H1 (cell line): ENCODE measurements around the gene MBD3L3. TPM values are rescaled to one million over a fixed set of nuclear protein-coding genes. Genes with fewer than 3 reads are reported as not detected.

Experiments
- CTCF ChIA-PET: fragments of 300-600 bp; sonication (Branson Sonifier 250); formaldehyde crosslinking; loops from one replicate; lab custom pipeline; 2021; ENCODE audit not compliant: partially characterized antibody; lab: Charles Lee
- POLR2A ChIA-PET: fragments of 300-600 bp; sonication (Branson Sonifier 250); formaldehyde crosslinking; loops from one replicate; lab custom pipeline; 2021; ENCODE audit warnings: inconsistent platforms; ENCODE audit not compliant: partially characterized antibody; lab: Charles Lee
- DNase-seq, 2 experiments: peaks; one replicate each; pipeline versions ENCODE4 v3.0.0 to v3.0.0-alpha.2; 2010 to 2022; ENCODE audit warnings: low spot score in 2 of 2, low read depth in 1 of 2, mixed read lengths in 1 of 2
- FAIRE-seq: peaks from 2 replicates; lab custom pipeline; 2011; peaks lifted over from hg19 to GRCh38; lab: Jason Lieb, UNC
- H2AFZ ChIP-seq: 2 replicates; pipeline ENCODE4 v1.8.1; 2012; ENCODE audit warnings: low read length, inconsistent platforms
- H2AK5ac ChIP-seq: 2 replicates; pipeline ENCODE4 v1.6.1; 2013; ENCODE audit warnings: low read depth, low read length
- H2BK120ac ChIP-seq: replicated peaks from 2 replicates; pipeline ENCODE3; 2013; ENCODE audit warnings: low read depth, low read length, inconsistent platforms
- H2BK12ac ChIP-seq: 2 replicates; pipeline ENCODE4 v1.6.1; 2013; ENCODE audit warnings: low read depth, low read length
- H2BK15ac ChIP-seq: 2 replicates; pipeline ENCODE4 v1.6.1; 2013; ENCODE audit warnings: low read length
- H2BK20ac ChIP-seq: 2 replicates; pipeline ENCODE4 v1.6.1; 2013; ENCODE audit warnings: low read length
- H2BK5ac ChIP-seq: 2 replicates; pipeline ENCODE4 v1.6.1; 2013; ENCODE audit warnings: low read depth, low read length
- H3K14ac ChIP-seq: 2 replicates; pipeline ENCODE4 v1.6.1; 2013; ENCODE audit warnings: inconsistent platforms; ENCODE audit not compliant: insufficient read length
- H3K18ac ChIP-seq: 2 replicates; pipeline ENCODE4 v1.6.1; 2013; ENCODE audit warnings: low read length; ENCODE audit errors: extremely low read depth
- H3K23ac ChIP-seq: 2 replicates; pipeline ENCODE4 v1.6.1; 2013; ENCODE audit warnings: inconsistent platforms; ENCODE audit not compliant: insufficient read length
- H3K23me2 ChIP-seq: 2 replicates; pipeline ENCODE4 v1.6.1; 2013; ENCODE audit warnings: low read depth, low read length
- H3K27ac ChIP-seq: 2 replicates; pipeline ENCODE4 v1.6.1; 2011; ENCODE audit warnings: low read depth, low read length, inconsistent platforms
- H3K27me3 ChIP-seq, 4 experiments: replicated peaks in 1 of 4; 1 replicate in 1 of 4; 2 replicates in 3 of 4; pipeline versions ENCODE4 v1.6.1 to v1.8.1; 2011 to 2013; ENCODE audit warnings: low read length in 3 of 4, mild to moderate bottlenecking in 3 of 4, inconsistent platforms in 2 of 4, mixed read lengths in 2 of 4, moderate library complexity in 1 of 4; ENCODE audit not compliant: control insufficient read depth in 3 of 4, insufficient read depth in 3 of 4; ENCODE audit errors: extremely low read depth in 1 of 4
- H3K36me3 ChIP-seq, 4 experiments: 2 replicates each; pipeline versions ENCODE4 v1.6.1 to v1.8.1; 2011 to 2013; ENCODE audit warnings: mild to moderate bottlenecking in 4 of 4, low read length in 3 of 4, moderate library complexity in 2 of 4, control low read depth in 1 of 4, inconsistent platforms in 1 of 4; ENCODE audit not compliant: insufficient read depth in 4 of 4, control insufficient read depth in 2 of 4
- H3K4ac ChIP-seq: replicated peaks from 2 replicates; pipeline ENCODE3; 2013; ENCODE audit warnings: low read length, low read depth, mixed read lengths, inconsistent platforms; ENCODE audit not compliant: insufficient read length
- H3K4me1 ChIP-seq, 4 experiments: replicated peaks in 1 of 4; 1 replicate in 1 of 4; 2 replicates in 3 of 4; pipeline versions ENCODE4 v1.6.1 to v1.8.1; 2011 to 2013; ENCODE audit warnings: low read length in 3 of 4, inconsistent platforms in 2 of 4, mixed read lengths in 1 of 4; ENCODE audit not compliant: insufficient read depth in 4 of 4, control insufficient read depth in 3 of 4
- H3K4me2 ChIP-seq, 2 experiments: 2 replicates each; pipeline versions ENCODE4 v1.6.1 to v1.8.1; 2011 to 2013; ENCODE audit warnings: low read depth in 2 of 2, low read length in 2 of 2, control low read depth in 1 of 2, inconsistent platforms in 1 of 2, mild to moderate bottlenecking in 1 of 2; ENCODE audit not compliant: insufficient read depth in 1 of 2
- H3K4me3 ChIP-seq, 4 experiments: fragments of 200-600, 300-600 bp in 1 of 4; sonication (generic), shearing (Covaris generic), sonication (Bioruptor Twin) in 1 of 4; 2 replicates each; pipeline versions ENCODE4 v1.5.1 to v1.8.1; 2011 to 2016; ENCODE audit warnings: low read length in 4 of 4, low read depth in 3 of 4, control low read depth in 2 of 4, inconsistent platforms in 2 of 4, mild to moderate bottlenecking in 2 of 4, mixed read lengths in 1 of 4, moderate library complexity in 1 of 4; ENCODE audit not compliant: insufficient read depth in 2 of 4; ENCODE audit errors: extremely low read depth in 1 of 4
- H3K56ac ChIP-seq: replicated peaks from 2 replicates; pipeline ENCODE3; 2013; ENCODE audit warnings: low read depth, mild to moderate bottlenecking, mixed read lengths, low read length, inconsistent platforms; ENCODE audit not compliant: insufficient read length
- H3K79me1 ChIP-seq: 2 replicates; pipeline ENCODE4 v1.6.1; 2013; ENCODE audit warnings: low read depth, low read length, control low read depth
- H3K79me2 ChIP-seq, 2 experiments: 2 replicates each; pipeline versions ENCODE4 v1.6.1 to v1.8.1; 2012 to 2013; ENCODE audit warnings: low read length in 2 of 2, mild to moderate bottlenecking in 2 of 2, inconsistent platforms in 1 of 2; ENCODE audit not compliant: insufficient read depth in 2 of 2, control insufficient read depth in 1 of 2
- H3K9ac ChIP-seq, 4 experiments: replicated peaks in 1 of 4; 1 replicate in 1 of 4; 2 replicates in 3 of 4; pipeline versions ENCODE4 v1.6.1 to v1.8.1; 2011 to 2013; ENCODE audit warnings: low read depth in 3 of 4, low read length in 3 of 4, control low read depth in 2 of 4, mild to moderate bottlenecking in 2 of 4, moderate library complexity in 2 of 4, inconsistent platforms in 1 of 4; ENCODE audit errors: extremely low read depth in 1 of 4
- H3K9me3 ChIP-seq, 2 experiments: 2 replicates each; pipeline versions ENCODE4 v1.6.1 to v1.8.1; 2012 to 2013; ENCODE audit warnings: mild to moderate bottlenecking in 2 of 2, moderate library complexity in 2 of 2, control low read depth in 1 of 2, inconsistent platforms in 1 of 2, low read depth in 1 of 2, low read length in 1 of 2, mixed read lengths in 1 of 2; ENCODE audit not compliant: insufficient read depth in 2 of 2
- H4K20me1 ChIP-seq, 2 experiments: replicated peaks in 1 of 2; 2 replicates each; pipeline versions ENCODE3 to v1.8.1; 2011 to 2013; ENCODE audit warnings: inconsistent platforms in 2 of 2, low read length in 2 of 2, mild to moderate bottlenecking in 1 of 2; ENCODE audit not compliant: insufficient read depth in 2 of 2, control insufficient read depth in 1 of 2
- H4K5ac ChIP-seq: 2 replicates; pipeline ENCODE4 v1.6.1; 2013; ENCODE audit warnings: low read length, low read depth, mixed read lengths, inconsistent platforms; ENCODE audit not compliant: insufficient read length
- H4K8ac ChIP-seq: 2 replicates; pipeline ENCODE4 v1.8.0; 2013; ENCODE audit warnings: mild to moderate bottlenecking, moderate library complexity, low read length, inconsistent platforms; ENCODE audit not compliant: insufficient read depth; ENCODE audit errors: extremely low read depth
- H4K91ac ChIP-seq: replicated peaks from 2 replicates; pipeline ENCODE3; 2013; ENCODE audit warnings: low read length, mixed read lengths, inconsistent platforms; ENCODE audit not compliant: insufficient read length
- ASH2L ChIP-seq: fragments of 200-600, 300-600 bp; sonication (generic); IDR thresholded peaks from one replicate; pipeline ENCODE4 v1.7.1; 2017; ENCODE audit warnings: low read length
- SAP30 ChIP-seq: fragments of 300-600 bp; sonication (generic); IDR thresholded peaks from 2 replicates; pipeline ENCODE4 v1.7.1; 2012; ENCODE audit warnings: low read length, moderate library complexity, mild to moderate bottlenecking, inconsistent platforms; ENCODE audit not compliant: insufficient read depth, insufficient replicate concordance
- TAF1 ChIP-seq: IDR thresholded peaks from 2 replicates; pipeline ENCODE4 v1.6.1; 2011; ENCODE audit warnings: mild to moderate bottlenecking, low read depth, low read length
- WGBS, 2 experiments: shearing (Covaris generic) in 1 of 2; methylation state at CpG; one replicate each; pipeline versions ENCODE4 v1.1.6 to v1.1.7; 2013 to 2015; ENCODE audit warnings: low lambda C conversion rate in 2 of 2, mixed read lengths in 2 of 2, inconsistent platforms in 1 of 2, low coverage in 1 of 2, missing lambda C conversion rate in 1 of 2; ENCODE audit not compliant: insufficient replicate concordance in 2 of 2, insufficient coverage in 1 of 2, insufficient read length in 1 of 2; ENCODE audit errors: extremely low coverage in 1 of 2, missing lambda C conversion rate in 1 of 2; 5-methylcytosine and 5-hydroxymethylcytosine counted together
- polyA plus RNA-seq, 7 experiments: library from polyadenylated mRNA; depleted of rRNA in 3 of 7; stranded (reverse) in 5 of 7; unstranded in 2 of 7; fragments of >200 nt in 5 of 7; fragments of 200-250 nt in 2 of 7; gene quantifications; 1 replicate in 5 of 7; 2 replicates in 1 of 7; 4 replicates in 1 of 7; pipeline versions ENCODE4 v1.2.1 to v1.2.3, GENCODE V29; 2011 to 2013; ENCODE audit warnings: missing spikeins in 2 of 7, mixed read lengths in 2 of 7
- total RNA-seq: library from RNA; stranded (reverse); fragmentation: NEBNext Ultra II Directional; extraction: Animal tissue kit (Norgen Biotek cat#: 25700); gene quantifications from 2 replicates; pipeline ENCODE4 v1.2.1, GENCODE V29; 2021

Gene MBD3L3
- total and polyA plus RNA-seq, 2 of the 8 experiments (the other 6 are each of a cell fraction or from before 2014, with no cell fraction given), result not detected

DNA sequence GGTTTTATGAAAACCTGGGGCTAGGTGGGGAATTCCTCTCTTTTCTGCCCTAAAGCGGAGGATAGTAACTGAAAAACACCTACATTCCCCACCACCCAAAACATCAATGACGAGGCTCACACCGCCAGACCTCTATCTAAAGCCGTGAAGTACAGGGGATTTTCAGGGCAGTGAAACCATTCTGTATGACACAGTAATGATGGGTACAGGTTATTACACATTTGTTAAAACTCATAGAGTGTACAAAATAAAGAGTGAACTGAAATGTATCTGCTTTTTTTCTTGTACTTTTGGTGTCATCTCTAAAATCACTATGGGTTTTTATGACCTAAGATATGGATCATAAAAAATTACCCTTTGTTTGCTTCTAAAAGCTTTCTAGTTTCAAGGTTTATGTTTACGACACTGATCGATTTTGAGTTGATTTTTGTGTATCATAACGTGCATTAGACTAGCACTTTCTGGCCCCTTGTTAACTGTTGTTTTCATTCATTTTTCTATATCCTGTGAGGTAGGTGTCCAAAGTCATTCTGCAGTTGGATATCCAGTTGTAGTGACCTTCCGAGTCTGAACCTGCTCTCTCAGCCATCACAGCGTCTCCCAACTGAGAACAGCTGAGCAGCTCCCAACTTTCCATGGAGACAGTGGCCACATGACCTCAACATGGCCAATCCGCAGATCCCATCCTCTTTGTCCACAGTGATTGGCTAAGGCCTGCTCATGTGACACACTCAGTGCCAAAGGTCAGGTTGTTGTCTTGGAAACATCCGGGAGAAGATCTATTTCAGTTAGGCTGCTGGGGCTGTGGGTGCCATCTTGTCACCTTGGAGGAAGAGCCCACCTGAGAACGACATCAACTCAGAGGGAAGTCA is 47.5 kb downstream of the MBD3L3 start:
- H3K23ac ChIP-seq, result no peak overlapping the region
- H3K9ac ChIP-seq, result no peak overlapping the region
- no peaks in the 10 kb centered on the region for H3K27me3 ChIP-seq
- H3K23me2 ChIP-seq, result no peaks in the 10 kb centered on the region
- H3K14ac ChIP-seq, result no peak overlapping the region
- no peak overlapping the region for H4K5ac ChIP-seq
- no peak overlapping the region for H2BK120ac ChIP-seq
- H3K4me1 ChIP-seq, result no peaks in the 10 kb centered on the region
- H3K56ac ChIP-seq, result no peak overlapping the region
- CTCF ChIA-PET, result no interaction called here
- H2AFZ ChIP-seq, result no peak overlapping the region
- no peaks in the 10 kb centered on the region for H3K36me3 ChIP-seq
- no peak overlapping the region for H4K8ac ChIP-seq
- H4K20me1 ChIP-seq, result no peaks in the 10 kb centered on the region
- no peak overlapping the region for H2BK20ac ChIP-seq
- H3K18ac ChIP-seq, result no peak overlapping the region
- no peaks in the 10 kb centered on the region for H3K79me1 ChIP-seq
- H4K91ac ChIP-seq, result no peak overlapping the region
- peaks cover 46 to 61% of the 10 kb centered on the region in 2 experiments for H3K9me3 ChIP-seq
- no peak for TF ChIP-seq ASH2L
- no peak for TF ChIP-seq TAF1
- no peak for TF ChIP-seq SAP30
- H3K4me3 ChIP-seq, result no peak overlapping the region
- H2AK5ac ChIP-seq, result no peak overlapping the region
- DNase-seq (no peak), FAIRE-seq (no peak)
- no peak overlapping the region for H3K4me2 ChIP-seq
- no peak overlapping the region for H2BK5ac ChIP-seq
- H2BK12ac ChIP-seq, result no peak overlapping the region
- POLR2A ChIA-PET, result no interaction called here
- no peak overlapping the region for H3K27ac ChIP-seq
- no peak overlapping the region for H3K4ac ChIP-seq
- no peaks in the 10 kb centered on the region for H3K79me2 ChIP-seq
- no peak overlapping the region for H2BK15ac ChIP-seq
- whole genome bisulfite sequencing, 2 experiments, result 79% methylated on average over 12 of the region's 12 CpGs; no CpG with 5 or more reads in 1 of the 2 experiments
